Left lung (tissue), 10 donors: Measurements from ENCODE around the gene TAF11L3. TPM values are rescaled to one million over a fixed set of nuclear protein-coding genes. Genes with fewer than 3 reads are reported as not detected.
"Not testable (repeated sequence)": the region's sequence is repeated elsewhere in the genome, so short reads cannot be mapped to it uniquely, and the experiment has no call there.

Experiments
- ATAC-seq: fragments of 200-7000 bp; cut with Tn5 transposase; one replicate; pipeline ENCODE4 v1.9.1; 2020; ENCODE audit warnings: moderate library complexity
- DNase-seq, 4 donors: peaks; one replicate each; pipeline ENCODE4 v3.0.0-alpha.2; 2013 to 2020
- H3K27ac ChIP-seq, 2 donors: fragments of 200-600 bp; sonication (generic) in 1 of 2; one replicate each; pipeline versions ENCODE4 v1.5.0 to v1.8.0; 2020 to 2021
- H3K27me3 ChIP-seq, 2 donors: fragments of 200-600 bp; sonication (generic) in 1 of 2; one replicate each; pipeline versions ENCODE4 v1.5.0 to v1.8.0; 2020 to 2021
- H3K36me3 ChIP-seq, 2 donors: fragments of 200-600 bp; sonication (generic) in 1 of 2; one replicate each; pipeline versions ENCODE4 v1.5.0 to v1.8.0; 2020 to 2021
- H3K4me1 ChIP-seq, 2 donors: fragments of 200-600 bp; one replicate each; pipeline ENCODE4 v1.8.0; 2021
- H3K4me3 ChIP-seq, 2 donors: fragments of 200-600 bp; sonication (generic) in 1 of 2; one replicate each; pipeline versions ENCODE4 v1.5.0 to v1.8.0; 2020 to 2021; ENCODE audit warnings: mild to moderate bottlenecking in 1 of 2
- H3K9me3 ChIP-seq, 2 donors: fragments of 200-600 bp; sonication (generic) in 1 of 2; one replicate each; pipeline versions ENCODE4 v1.5.0 to v1.8.0; 2020 to 2021
- CTCF ChIP-seq, 2 donors: fragments of 200-600 bp; sonication (generic) in 1 of 2; IDR thresholded peaks; one replicate each; pipeline versions ENCODE4 v1.5.0 to v1.8.0; 2021; ENCODE audit warnings: antibody characterized with exemption in 2 of 2
- intact Hi-C, 2 donors: fragments of 100-400 bp; cut with DNase I; formaldehyde crosslinking; loops; one replicate each; pipeline versions ENCODE4 v1.11.2 to v1.14.2; 2022
- polyA plus RNA-seq, 6 donors: library from polyadenylated mRNA; unstranded; fragments of 120-200 nt; gene quantifications; one replicate each; pipeline ENCODE4 v1.2.1, GENCODE V29; 2013; ENCODE audit not compliant: insufficient read length in 6 of 6
- total RNA-seq, 2 donors: library from RNA; stranded (reverse); fragmentation: NEBNext Ultra II Directional; extraction: Animal tissue kit (Norgen Biotek cat#: 25700); gene quantifications; one replicate each; pipeline ENCODE4 v1.2.1, GENCODE V29; 2021
- donor health status: DM: no; HTN: yes; CAD: no.
- donor health status: DM: no; HTN: no; CAD: no.

TAF11L3 gene
- total and polyA plus RNA-seq, 8 donors = not detected

GRCh38 chr5:17482790-17483189 is 35.4 kb upstream of the TAF11L3 start:
- Histone ChIP-seq H3K4me3 (no peak overlapping the region), H3K4me1 (no peaks in the 10 kb centered on the region), H3K9me3 (no peaks in the 10 kb centered on the region), H3K36me3 (no peaks in the 10 kb centered on the region), H3K27ac (no peak overlapping the region), H3K27me3 (no peaks in the 10 kb centered on the region)
- TF ChIP-seq CTCF (IDR thresholded peaks at IDR 0.05) = no peak
- intact Hi-C loops = loop anchor here in 1 of 2 donors (10.0 kb wide), 1 partner anchor 602 kb away; no protein-coding TSS in a partner anchor
- DNase-seq (no peak), ATAC-seq (no peak)

GRCh38 chr5:17486464-17487173 is 31.5 kb upstream of the TAF11L3 start:
- not testable (repeated sequence) for H3K36me3 ChIP-seq, H3K27me3 ChIP-seq, H3K4me1 ChIP-seq, H3K9me3 ChIP-seq, ATAC-seq, H3K4me3 ChIP-seq, H3K27ac ChIP-seq, DNase-seq
- intact Hi-C loops = loop anchor here in 1 of 2 donors (10.0 kb wide), 1 partner anchor 598 kb away; no protein-coding TSS in a partner anchor

- ATAC-seq = no peak
These were observed 31.0 kb upstream of the TAF11L3 start for GRCh38 chr5:17487174-17487512.

GRCh38 chr5:17491257-17491656 is 26.9 kb upstream of the TAF11L3 start:
- intact Hi-C loops, ATAC-seq, H3K9me3 ChIP-seq, H3K36me3 ChIP-seq, H3K27me3 ChIP-seq, H3K4me3 ChIP-seq, H3K27ac ChIP-seq, H3K4me1 ChIP-seq: not testable (repeated sequence)
- DNase-seq = peak in 1 of 4 donors; percentile 53

More at GRCh38 chr5:17487174-17487512, 31.0 kb upstream of the TAF11L3 start:
- Histone ChIP-seq H3K36me3 (no peaks in the 10 kb centered on the region), H3K27ac (no peak overlapping the region), H3K4me3 (no peak overlapping the region), H3K4me1 (no peaks in the 10 kb centered on the region), H3K27me3 (no peaks in the 10 kb centered on the region), H3K9me3 (no peaks in the 10 kb centered on the region)
- intact Hi-C loops = loop anchor here in 1 of 2 donors (10.0 kb wide), 1 partner anchor 598 kb away; no protein-coding TSS in a partner anchor
- no peak for TF ChIP-seq CTCF (IDR thresholded peaks at IDR 0.05)
- no peak for DNase-seq

GRCh38 chr5:17492770-17493169 is 25.4 kb upstream of the TAF11L3 start:
- intact Hi-C loops = no loop called here
- H3K9me3 ChIP-seq = peaks cover 0 to 3% of the 10 kb centered on the region in 2 donors

GRCh38 chr5:17497446-17497845 is 20.7 kb upstream of the TAF11L3 start:
- Histone ChIP-seq H3K4me3 (no peak overlapping the region), H3K27me3 (no peaks in the 10 kb centered on the region), H3K27ac (no peak overlapping the region), H3K36me3 (no peaks in the 10 kb centered on the region), H3K9me3 (peaks cover 0 to 3% of the 10 kb centered on the region in 2 donors), H3K4me1 (no peaks in the 10 kb centered on the region)
- DNase-seq (no peak), ATAC-seq (no peak)
- intact Hi-C loops = no loop called here
- TF ChIP-seq CTCF (IDR thresholded peaks at IDR 0.05) = no peak

More at GRCh38 chr5:17492770-17493169, 25.4 kb upstream of the TAF11L3 start:
- Histone ChIP-seq H3K4me1 (no peaks in the 10 kb centered on the region), H3K27ac (no peak overlapping the region), H3K4me3 (no peak overlapping the region), H3K36me3 (no peaks in the 10 kb centered on the region), H3K27me3 (no peaks in the 10 kb centered on the region)
- TF ChIP-seq CTCF (IDR thresholded peaks at IDR 0.05) = no peak
- ATAC-seq (no peak), DNase-seq (no peak)

GRCh38 chr5:17497931-17498330 is 20.2 kb upstream of the TAF11L3 start, which contains the start of gene TAF11L2:
Gene TAF11L2, plus strand, starts transcription at chr5:17498231.
- H3K36me3 ChIP-seq, H3K27me3 ChIP-seq, DNase-seq, H3K9me3 ChIP-seq, H3K4me3 ChIP-seq, ATAC-seq, intact Hi-C loops, H3K27ac ChIP-seq, H3K4me1 ChIP-seq: not testable (repeated sequence)
